IPS-20b (cell line): Measurements from ENCODE around the gene MTG2.

ENCODE experiments used
- H3K27ac ChIP-seq: one replicate; pipeline ENCODE4 v1.5.1; 2013; ENCODE audit warnings: low read length
- H3K27me3 ChIP-seq: 2 replicates; pipeline ENCODE4 v1.6.1; 2013; ENCODE audit warnings: mild to moderate bottlenecking, low read length, inconsistent platforms; ENCODE audit not compliant: insufficient read depth
- H3K36me3 ChIP-seq: 2 replicates; pipeline ENCODE4 v1.6.1; 2013; ENCODE audit warnings: low read depth, mild to moderate bottlenecking, inconsistent platforms, low read length, moderate library complexity; ENCODE audit not compliant: insufficient read depth
- H3K4me1 ChIP-seq: 2 replicates; pipeline ENCODE4 v1.6.1; 2013; ENCODE audit warnings: mild to moderate bottlenecking, control low read depth, inconsistent platforms, low read length, moderate library complexity; ENCODE audit not compliant: insufficient read depth
- H3K4me3 ChIP-seq: 2 replicates; pipeline ENCODE4 v1.5.1; 2013; ENCODE audit warnings: mild to moderate bottlenecking, low read length, inconsistent platforms
- H3K9ac ChIP-seq: 2 replicates; pipeline ENCODE4 v1.6.1; 2013; ENCODE audit warnings: low read depth, mild to moderate bottlenecking, inconsistent platforms, low read length, moderate library complexity
- H3K9me3 ChIP-seq: 2 replicates; pipeline ENCODE4 v1.6.1; 2013; ENCODE audit warnings: mild to moderate bottlenecking, low read depth, low read length, inconsistent platforms; ENCODE audit not compliant: insufficient read depth

Gene MTG2

GRCh38 chr20:62236766-62237513 is 54.1 kb downstream of the MTG2 start:
- no peak overlapping the region for H3K9ac ChIP-seq

DNA sequence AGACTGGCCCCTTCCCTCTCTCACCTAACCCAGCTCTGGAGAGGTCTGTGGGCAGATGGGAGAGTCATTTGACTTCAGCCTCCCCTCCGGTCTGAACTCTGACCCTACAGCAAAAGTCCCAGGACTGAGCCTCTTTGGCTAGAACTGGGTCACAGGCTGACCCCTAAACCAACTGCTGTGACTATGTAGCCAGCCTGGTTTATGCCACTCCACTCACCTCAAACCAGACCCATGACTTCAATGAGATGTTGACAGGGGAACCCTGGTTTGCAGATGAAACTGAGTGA is 54.6 kb downstream of the MTG2 start:
- no peaks in the 10 kb centered on the region for H3K9me3 ChIP-seq
- no peak overlapping the region for H3K27ac ChIP-seq
- peaks cover 3% of the 10 kb centered on the region; the same call in 1 of the 2 replicates for H3K4me1 ChIP-seq
- no peaks in the 10 kb centered on the region for H3K36me3 ChIP-seq
- H3K27me3 ChIP-seq, result no peaks in the 10 kb centered on the region
- H3K9ac ChIP-seq, result no peak overlapping the region
- peak overlapping the region; percentile 55; the same call in 1 of the 2 replicates for H3K4me3 ChIP-seq

More at GRCh38 chr20:62236766-62237513, 54.1 kb downstream of the MTG2 start:
- Histone ChIP-seq H3K9me3 (no peaks in the 10 kb centered on the region), H3K27ac (no peak overlapping the region), H3K36me3 (no peaks in the 10 kb centered on the region), H3K27me3 (no peaks in the 10 kb centered on the region), H3K4me1 (peaks cover 3% of the 10 kb centered on the region; the same call in 1 of the 2 replicates), H3K4me3 (no peak overlapping the region)

DNA sequence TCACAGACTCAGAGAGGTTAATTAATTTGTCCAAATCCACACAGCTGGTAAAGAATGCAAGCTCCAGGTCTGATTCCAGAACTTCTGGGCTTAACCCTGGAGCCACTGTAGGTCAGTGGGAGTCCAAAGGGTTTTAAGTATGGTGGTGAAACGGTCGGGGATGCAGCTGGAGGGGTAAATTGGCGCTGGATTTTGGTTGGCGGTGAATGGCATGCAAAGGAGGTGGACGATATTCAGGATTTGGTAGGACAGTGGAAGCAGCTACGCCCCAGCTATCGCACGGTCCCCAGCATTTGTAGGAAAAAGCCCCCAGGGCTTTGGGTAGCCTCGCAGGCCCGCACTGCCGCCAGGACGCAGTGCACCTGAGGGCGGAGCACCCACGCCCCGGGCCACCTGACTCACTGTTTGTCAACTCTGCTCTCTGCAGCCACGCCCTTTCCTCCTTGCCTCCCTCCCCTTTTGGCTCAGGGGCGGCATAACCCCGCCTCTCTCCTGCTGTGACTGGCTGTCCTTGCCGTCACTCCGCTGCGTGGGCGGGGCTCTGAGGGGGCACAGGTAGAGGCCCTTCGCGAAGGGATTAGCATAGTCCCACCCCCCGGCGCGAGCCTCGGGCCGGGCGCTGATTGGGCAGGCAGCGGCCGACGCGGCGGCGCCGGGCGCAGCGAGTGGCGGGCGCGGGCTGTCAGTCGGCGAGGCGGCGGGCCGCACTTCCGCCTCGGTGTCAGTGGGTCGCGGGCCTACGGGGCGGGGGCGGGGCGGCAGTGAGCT is 55.2 kb downstream of the MTG2 start, which contains the start of gene OSBPL2:
TSS of gene OSBPL2 (plus strand) at position 721 of the 768 bp plus-strand sequence. CDS start 17,664 bp downstream, outside the sequence.
- no peak within 1 kb of the TSS for H3K27ac ChIP-seq
- no peaks in the 10 kb centered on the region for H3K27me3 ChIP-seq
- H3K9ac ChIP-seq, result peak within 1 kb of the TSS; percentile 76
- H3K36me3 ChIP-seq, result no peaks in the 10 kb centered on the region
- H3K9me3 ChIP-seq, result no peaks in the 10 kb centered on the region
- peaks cover 3% of the 10 kb centered on the region; the same call in 1 of the 2 replicates for H3K4me1 ChIP-seq
- H3K4me3 ChIP-seq, result peak within 1 kb of the TSS; percentile 85

DNA sequence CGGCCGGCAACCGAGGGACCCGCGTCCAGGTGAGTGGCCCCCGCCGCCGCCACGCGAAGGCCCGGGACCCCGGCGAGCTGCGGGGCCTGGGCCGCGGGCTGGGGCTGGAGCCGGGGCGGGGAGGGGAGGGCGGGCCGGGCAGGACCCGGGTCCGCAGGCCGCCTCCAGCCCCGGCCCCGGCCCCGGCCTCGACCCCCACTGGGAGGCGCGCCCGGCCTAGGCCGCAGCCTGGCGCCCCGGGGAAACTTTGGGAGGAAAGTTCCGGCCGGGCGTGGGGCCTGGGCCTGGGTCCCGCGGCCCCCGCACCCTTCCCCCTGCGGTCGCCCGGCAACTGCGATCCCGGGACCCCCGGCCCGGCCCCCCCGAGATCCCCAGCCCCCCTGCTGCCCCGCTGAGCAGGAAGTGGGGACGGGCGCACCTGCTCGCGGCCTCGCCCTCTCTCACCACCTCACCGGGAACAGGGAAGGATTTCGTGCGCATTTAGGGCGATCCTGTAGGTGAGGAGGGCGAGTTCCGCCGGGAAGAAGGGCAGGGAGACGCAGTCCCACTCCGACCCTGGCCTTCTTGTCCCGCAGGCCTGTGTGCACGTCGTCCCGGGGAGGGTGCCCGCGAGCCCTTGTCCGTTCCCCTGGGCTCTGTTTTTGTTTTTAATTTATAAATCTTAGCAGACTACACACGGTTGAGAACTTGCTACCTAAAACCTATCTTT is 55.9 kb downstream of the MTG2 start:
- peak overlapping the region; percentile 76 for H3K9ac ChIP-seq
- no peaks in the 10 kb centered on the region for H3K9me3 ChIP-seq
- no peaks in the 10 kb centered on the region for H3K27me3 ChIP-seq
- H3K36me3 ChIP-seq, result no peaks in the 10 kb centered on the region
- H3K4me3 ChIP-seq, result peak overlapping the region; percentile 85
- H3K4me1 ChIP-seq, result peaks cover 3% of the 10 kb centered on the region; the same call in 1 of the 2 replicates
- H3K27ac ChIP-seq, result no peak overlapping the region

DNA sequence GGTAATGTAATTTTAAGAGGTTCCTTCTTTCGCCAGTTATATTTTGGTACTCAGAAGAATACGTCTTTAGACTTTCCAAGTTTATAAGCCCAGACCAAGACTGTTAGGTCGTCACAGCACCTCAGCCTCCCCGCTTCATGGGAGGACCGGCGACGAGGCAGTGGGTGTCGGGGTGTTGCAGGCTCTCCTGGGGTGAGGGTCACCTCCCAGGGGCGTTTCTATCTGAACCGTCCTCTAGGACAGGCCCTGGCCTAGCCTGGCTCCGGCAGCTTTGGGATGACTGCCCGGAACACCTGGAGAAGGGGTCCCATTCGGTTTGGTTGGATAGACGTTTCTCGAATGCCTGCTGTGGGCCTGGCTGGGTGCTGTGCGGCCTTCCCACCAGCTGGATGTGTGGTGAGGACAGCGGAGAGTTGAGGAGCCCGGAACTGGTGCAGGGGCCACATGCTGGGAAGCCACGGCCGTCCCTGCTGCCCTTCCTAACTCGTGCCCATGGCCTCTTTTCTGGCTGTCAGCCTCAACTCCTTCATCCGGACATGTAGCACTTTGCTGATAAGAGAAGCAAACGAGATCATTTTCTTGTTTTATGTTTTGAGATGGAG is 56.6 kb downstream of the MTG2 start:
- no peaks in the 10 kb centered on the region for H3K27me3 ChIP-seq
- H3K9me3 ChIP-seq, result no peaks in the 10 kb centered on the region
- H3K9ac ChIP-seq, result peak overlapping the region; percentile 76
- H3K4me3 ChIP-seq, result peak overlapping the region; percentile 85
- no peak overlapping the region for H3K27ac ChIP-seq
- H3K4me1 ChIP-seq, result peaks cover 3% of the 10 kb centered on the region; the same call in 1 of the 2 replicates
- 0 out of 2 replicates have a peak, but pooled peaks cover 2% of the 10 kb centered on the region for H3K36me3 ChIP-seq

DNA sequence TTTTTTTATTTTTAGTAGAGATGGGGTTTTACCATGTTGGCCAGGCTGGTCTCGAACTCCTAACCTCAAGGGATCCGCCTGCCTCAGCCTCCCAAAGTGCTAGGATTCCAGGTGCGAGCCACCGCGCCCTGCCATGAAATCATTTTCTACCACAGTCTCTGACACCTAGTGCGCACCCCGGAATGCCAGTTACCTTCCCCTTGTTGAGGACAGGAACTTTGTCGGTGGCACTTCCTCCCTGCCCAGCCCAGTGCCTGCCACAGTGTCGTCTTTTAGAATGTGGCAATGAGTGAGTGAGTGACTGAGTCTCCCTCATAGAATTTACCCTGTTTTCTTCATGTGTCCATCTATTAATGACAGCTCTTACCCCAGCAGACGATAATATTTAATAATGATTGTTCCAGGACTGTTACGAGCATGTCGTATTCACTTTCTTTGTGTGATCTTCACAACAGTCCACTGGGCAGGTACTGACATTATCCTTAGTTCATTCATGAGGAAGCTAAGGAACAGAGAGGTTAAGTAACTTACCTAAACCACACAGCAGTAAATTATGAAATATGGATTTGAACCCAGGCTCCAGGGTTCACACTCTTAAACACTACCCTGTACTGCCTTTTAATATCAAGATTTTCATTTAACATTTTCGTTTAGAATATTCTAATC is 57.3 kb downstream of the MTG2 start:
- H3K4me1 ChIP-seq, result peaks cover 3% of the 10 kb centered on the region; the same call in 1 of the 2 replicates
- H3K36me3 ChIP-seq, result 0 out of 2 replicates have a peak, but pooled peaks cover 5% of the 10 kb centered on the region
- H3K9ac ChIP-seq, result no peak overlapping the region
- H3K9me3 ChIP-seq, result no peaks in the 10 kb centered on the region
- no peak overlapping the region for H3K27ac ChIP-seq
- no peaks in the 10 kb centered on the region for H3K27me3 ChIP-seq
- no peak overlapping the region for H3K4me3 ChIP-seq

DNA sequence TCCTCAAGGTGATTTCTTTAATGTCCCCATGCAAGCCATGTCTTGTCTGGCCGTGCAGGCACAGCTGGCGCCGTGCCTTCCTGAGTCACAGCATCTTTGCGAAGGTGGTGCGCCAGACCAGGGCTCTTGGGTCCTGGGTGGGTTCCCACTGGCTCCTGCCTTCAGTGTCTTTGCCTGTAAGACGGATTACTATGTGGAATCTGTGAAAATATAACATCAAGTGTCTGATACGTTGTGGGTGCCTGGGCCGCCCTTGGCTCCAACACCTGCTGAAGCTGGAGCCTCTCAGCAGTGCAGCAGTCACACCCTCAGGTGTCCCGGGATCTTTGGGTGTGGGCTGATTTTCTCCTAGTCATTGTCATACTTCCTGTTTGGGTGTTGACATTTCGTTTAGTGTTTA is 58.7 kb downstream of the MTG2 start:
- no peak overlapping the region for H3K9ac ChIP-seq
- no peak overlapping the region for H3K4me3 ChIP-seq
- H3K36me3 ChIP-seq, result 0 out of 2 replicates have a peak, but pooled peaks cover 5% of the 10 kb centered on the region
- H3K4me1 ChIP-seq, result peaks cover 3% of the 10 kb centered on the region; the same call in 1 of the 2 replicates
- no peaks in the 10 kb centered on the region for H3K27me3 ChIP-seq
- no peak overlapping the region for H3K27ac ChIP-seq
- H3K9me3 ChIP-seq, result no peaks in the 10 kb centered on the region

- Histone ChIP-seq H3K27me3 (no peaks in the 10 kb centered on the region), H3K36me3 (0 out of 2 replicates have a peak, but pooled peaks cover 5% of the 10 kb centered on the region), H3K9me3 (no peaks in the 10 kb centered on the region), H3K4me1 (peaks cover 3% of the 10 kb centered on the region; the same call in 1 of the 2 replicates), H3K27ac (no peak overlapping the region), H3K9ac (no peak overlapping the region), H3K4me3 (no peak overlapping the region)
Measured at GRCh38 chr20:62242176-62242575, 59.3 kb downstream of the MTG2 start.

DNA sequence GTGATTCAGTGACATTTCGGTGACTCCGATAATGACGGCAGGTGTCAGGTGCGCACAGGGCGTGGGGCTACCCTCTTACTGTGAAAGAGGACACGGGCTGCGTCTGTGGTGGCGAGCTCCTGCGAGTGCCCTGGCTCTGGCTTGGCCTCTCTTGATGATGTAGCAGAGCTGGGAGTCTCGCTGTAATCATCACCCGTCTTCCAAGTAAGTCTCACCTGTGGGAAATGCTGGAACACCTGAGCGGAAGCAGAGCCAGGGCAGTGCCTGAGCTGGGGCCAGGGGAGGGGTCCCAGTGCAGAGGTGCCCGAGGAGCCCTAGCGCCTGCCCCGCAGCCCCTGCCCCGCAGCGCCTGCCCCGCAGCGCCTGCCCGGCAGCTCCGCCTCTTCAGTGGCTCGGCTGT is 60.3 kb downstream of the MTG2 start:
- Histone ChIP-seq H3K4me3 (no peak overlapping the region), H3K27ac (no peak overlapping the region), H3K27me3 (no peaks in the 10 kb centered on the region), H3K36me3 (0 out of 2 replicates have a peak, but pooled peaks cover 5% of the 10 kb centered on the region), H3K9ac (no peak overlapping the region), H3K9me3 (no peaks in the 10 kb centered on the region), H3K4me1 (peaks cover 3% of the 10 kb centered on the region; the same call in 1 of the 2 replicates)

DNA sequence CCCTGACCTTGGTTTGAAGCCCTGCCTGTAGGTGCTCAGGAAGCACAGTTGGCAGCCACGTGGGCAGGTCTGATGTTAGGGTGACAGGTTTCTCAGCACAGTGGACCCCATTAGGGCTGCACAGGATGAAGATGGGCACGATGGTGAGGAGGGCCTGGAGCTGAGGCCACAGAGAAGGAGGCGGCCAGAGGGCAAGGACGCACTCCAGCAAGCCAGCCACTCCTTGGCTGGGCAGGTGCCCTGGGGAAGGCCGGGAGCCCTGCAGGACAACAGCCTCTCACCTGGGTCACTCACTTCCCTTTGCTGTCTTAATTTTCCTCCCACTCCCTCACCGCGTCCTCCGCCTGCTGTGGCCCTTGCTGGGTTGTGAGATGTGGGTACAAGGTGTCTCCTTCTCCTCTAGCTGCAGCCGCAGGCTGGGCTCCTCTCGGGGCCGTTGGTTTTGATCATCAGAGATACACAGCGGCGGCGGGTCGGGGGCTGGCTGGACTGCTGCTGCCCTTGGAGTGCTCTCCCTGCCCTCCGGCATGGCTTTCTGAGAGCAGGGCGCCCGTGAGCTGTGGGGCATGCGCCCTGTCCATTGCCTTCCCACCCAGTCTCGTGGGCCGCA is 61.2 kb downstream of the MTG2 start:
- Histone ChIP-seq H3K4me3 (no peak overlapping the region), H3K27ac (no peak overlapping the region), H3K9ac (no peak overlapping the region), H3K27me3 (no peaks in the 10 kb centered on the region), H3K9me3 (no peaks in the 10 kb centered on the region), H3K36me3 (0 out of 2 replicates have a peak, but pooled peaks cover 5% of the 10 kb centered on the region), H3K4me1 (peaks cover 3% of the 10 kb centered on the region; the same call in 1 of the 2 replicates)
